ENCODE results near the gene VPS45.
"Not testable (repeated sequence)": the region's sequence is repeated elsewhere in the genome, so short reads cannot be mapped to it uniquely, and the experiment has no call there.

Gene VPS45, protein sequence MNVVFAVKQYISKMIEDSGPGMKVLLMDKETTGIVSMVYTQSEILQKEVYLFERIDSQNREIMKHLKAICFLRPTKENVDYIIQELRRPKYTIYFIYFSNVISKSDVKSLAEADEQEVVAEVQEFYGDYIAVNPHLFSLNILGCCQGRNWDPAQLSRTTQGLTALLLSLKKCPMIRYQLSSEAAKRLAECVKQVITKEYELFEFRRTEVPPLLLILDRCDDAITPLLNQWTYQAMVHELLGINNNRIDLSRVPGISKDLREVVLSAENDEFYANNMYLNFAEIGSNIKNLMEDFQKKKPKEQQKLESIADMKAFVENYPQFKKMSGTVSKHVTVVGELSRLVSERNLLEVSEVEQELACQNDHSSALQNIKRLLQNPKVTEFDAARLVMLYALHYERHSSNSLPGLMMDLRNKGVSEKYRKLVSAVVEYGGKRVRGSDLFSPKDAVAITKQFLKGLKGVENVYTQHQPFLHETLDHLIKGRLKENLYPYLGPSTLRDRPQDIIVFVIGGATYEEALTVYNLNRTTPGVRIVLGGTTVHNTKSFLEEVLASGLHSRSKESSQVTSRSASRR

DNA sequence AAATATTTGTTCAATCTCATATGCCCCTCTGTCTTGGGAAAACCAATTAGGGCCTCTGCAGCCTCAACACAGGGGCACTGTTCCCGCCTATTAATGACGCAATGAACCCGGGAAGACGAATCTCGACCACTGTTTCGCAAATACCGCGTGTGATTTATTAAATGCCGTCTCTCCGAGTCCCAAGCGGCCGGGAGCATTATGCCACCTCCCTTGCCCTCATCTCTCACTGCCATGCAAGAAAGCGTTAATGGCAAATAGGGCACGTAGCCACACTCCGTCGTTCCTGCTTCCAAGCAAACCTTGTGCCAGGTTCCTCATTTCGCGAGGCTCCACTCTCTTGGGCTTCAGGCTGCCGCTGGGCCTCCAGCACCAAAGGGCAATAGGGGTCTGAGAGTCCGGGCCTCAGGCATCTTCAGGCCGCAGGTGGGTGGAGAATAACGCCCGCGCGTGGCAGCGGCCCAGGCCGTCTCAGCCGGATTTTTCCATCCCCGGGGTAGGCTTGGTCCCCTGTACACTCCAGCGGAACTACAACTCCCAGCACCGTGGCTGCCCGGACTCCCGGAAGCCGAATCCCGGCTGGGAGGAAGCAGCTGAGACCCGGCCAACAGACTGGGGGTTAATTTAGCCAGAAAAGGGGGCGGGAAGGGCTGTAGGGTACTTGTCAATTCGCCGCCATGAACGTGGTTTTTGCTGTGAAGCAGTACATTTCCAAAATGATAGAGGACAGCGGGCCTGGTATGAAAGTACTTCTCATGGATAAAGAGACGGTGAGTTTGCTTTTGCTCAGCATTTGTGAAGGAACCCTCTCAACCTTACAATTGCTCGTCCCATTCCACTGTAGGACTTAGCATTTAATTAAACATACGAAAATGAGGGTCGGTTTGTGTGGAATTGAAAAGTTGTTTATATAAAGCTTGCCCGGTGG is at the start of gene VPS45:
Gene VPS45, plus strand, starts transcription at position 593 of the 925 bp plus-strand sequence. Its CDS starts 82 bp downstream, at position 675.
- DNase-seq, result peak; percentile 80

DNA sequence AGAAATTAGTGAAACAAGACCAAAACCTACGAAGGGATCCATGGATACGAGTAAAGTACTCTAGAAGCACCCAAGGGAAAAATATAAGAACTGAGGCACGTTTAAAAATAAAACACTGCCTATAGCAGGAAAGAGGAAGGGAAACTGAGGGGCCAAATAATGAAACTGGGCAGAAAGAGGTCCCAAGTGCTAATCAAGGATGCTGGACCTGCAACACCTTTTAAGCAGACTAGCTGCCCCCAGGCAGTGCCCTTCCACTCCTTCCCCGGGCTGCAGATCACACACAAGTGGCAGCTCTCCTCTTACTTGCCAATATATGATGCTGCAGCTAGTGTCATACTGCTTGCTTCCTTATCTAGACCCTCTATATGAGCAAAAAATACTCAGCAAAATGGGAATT is 49.4 kb upstream of the VPS45 start:
- no peak for DNase-seq

DNA sequence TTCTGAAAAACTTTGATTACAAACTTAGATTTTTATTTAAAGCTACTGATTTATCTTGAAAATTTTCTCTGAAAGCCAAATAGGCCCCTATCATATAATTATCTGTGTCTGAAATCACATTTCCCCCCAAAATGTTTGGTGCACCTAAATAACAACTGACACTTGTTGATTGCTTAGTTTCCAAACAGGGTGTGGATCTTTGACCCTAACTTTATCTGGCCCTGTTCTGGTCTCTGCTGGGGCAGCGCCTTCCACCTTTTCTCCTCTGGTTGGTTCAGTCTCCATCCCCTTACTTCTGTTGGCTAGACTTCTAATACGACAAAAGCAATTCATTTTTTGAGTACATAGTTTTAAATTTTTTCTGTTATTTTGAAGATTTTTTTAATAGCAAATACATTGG is 46.9 kb upstream of the VPS45 start:
- no peak for DNase-seq

DNA sequence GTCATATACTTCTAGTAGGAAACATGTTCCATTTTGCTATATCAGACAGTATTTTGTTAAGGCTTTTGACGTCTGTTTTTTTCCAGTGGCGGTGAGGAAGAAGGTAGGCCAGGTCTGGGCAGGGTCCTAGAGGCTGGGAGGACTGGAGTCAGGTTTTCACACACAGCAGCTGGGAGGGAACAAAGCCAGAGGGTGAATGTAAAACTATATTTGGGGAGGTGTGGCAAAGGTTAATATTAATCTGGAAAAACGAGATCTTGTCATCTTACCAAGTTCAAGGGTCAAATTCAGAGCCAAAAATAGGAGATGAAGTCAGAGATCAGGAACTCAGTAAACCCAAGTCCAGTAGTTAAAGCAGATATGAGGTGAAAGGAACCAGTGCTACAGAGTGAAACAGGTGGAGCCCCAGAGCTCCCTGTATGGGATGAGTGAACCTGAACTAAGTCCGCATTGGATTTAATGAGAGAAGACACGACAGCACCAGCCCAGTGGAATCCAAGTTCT is 46.3 kb upstream of the VPS45 start:
- no peak for DNase-seq

DNA sequence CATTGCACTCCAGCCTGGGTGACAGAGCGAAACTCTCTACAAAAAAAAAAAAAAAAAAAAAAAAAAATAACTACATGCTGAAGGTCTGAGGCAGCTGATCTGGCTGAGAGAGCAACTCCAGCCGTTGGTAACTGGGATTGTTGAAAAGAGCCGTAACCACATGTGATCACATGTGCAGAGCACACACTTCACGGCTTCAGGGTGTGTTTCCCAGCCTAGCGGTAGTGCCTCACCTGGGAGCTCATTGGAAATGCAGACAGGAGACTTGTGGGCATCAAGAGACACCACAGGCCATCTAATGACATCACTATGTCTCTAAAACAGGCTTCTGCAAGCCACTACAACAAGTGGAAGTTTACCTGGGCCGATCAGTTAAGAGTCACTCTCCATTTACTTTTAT is 45.2 kb upstream of the VPS45 start:
- DNase-seq, result peak; percentile 45

DNA sequence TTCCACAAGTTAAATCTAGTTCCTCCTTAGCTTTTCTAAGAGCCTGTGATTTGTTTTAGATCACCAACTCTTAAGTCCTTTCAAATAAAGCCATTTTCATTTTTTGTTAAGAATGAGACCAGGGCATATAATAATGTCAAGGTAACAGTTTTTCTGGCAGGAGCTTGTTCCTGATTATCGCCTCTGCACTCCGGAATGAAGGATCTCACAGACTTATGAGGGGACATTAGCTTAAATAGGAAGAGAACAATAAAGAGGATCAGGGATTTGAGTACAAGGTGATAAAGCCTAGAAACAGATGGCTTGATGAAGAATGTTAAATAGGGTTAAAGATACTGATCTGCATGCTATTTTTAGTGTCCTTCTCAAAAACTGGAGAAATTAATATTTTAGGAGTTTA is 43.4 kb upstream of the VPS45 start:
- no peak for DNase-seq

DNA sequence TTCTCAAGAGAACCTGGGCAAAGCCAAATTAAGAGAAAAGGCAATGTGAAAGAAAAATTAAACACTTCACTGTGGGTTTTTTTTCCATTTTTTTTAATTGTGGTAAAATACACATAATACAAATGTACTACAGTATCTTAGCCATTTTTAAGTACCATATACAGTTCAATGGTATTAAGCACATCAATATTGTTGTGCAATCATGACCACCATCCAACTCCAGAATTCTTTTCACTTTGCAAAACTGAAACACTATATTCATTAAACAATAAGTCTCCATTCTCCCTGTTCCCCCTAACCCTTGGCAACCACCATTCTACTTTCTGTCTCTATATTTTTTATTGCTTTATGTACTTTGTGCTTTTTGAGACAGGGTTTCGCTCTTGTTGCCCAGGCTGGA is 39.3 kb upstream of the VPS45 start:
- DNase-seq, result no peak

DNA sequence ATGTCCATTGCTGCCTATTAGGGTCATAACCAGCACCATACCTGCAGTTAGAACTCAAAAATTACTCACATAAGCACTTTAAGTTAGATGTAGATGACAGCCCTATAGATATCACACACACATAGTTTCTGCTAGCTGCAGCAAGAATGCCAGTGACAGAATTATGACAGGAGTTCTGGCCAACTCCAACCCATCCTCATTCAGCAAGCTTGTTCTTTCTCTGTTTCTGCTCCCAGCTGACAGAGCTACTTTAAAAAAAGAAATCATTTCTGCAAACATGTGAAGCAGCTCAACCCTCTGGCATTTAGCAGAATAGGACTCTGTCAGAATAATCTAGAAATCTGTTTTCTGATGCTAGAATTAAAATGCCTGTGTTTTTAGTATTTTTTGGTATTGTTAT is 33.2 kb upstream of the VPS45 start:
- DNase-seq, result no peak

DNA sequence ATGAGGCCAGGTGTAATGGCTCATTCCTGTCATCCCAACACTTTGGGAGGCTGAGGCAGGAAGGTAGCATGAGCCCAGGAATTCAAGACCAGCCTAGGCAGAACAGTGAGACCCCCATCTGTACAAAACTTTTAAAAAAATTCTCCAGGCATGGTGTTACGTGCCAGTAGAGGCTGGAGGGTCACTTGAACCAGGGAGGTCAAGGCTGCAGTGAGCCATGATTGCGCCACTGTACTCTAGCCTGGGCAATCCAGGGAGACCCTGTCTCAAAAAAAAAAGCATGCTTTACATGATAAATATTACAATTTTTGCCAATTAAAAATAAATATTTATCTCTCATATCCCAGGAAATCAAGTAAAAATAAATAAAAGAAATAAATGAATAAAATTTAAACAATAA is 17.6 kb upstream of the VPS45 start:
- no peak for DNase-seq

DNA sequence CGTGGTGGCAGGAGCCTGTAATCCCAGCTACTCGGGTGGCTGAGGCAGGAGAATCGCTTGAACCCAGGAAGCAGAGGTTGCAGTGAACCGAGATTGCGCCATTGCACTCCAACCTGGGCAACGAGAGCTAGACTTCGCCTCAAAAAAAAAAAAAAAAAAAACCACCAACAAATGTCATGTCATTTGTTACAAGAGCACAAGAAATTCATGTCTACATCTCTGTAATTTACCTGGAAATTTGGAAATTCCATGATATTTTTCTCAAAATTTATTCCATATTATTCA is 16.5 kb upstream of the VPS45 start:
- no peak for DNase-seq

DNA sequence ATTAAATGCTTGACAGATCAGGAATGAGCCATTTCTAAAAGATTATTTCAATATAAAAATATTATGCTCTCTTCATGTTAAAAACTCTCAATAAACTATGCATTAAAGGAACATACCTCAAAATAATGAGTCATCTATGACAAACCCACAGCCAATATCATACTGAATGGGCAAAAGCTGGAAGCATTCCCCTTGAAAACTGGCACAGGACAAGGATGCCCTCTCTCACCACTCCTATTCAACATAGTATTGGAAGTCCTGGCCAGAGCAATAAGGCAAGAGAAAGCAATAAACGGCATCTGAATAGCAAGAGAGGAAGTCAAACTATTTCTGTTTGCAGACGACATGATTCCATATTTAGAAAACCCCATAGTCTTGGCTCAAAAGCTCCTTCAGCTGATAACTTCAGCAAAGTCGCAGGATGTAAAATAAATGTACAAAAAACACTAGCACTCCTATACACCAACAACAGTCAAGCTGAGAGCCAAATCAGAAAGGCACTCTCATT is 15.6 kb upstream of the VPS45 start:
- DNase-seq, result not testable (repeated sequence)

DNA sequence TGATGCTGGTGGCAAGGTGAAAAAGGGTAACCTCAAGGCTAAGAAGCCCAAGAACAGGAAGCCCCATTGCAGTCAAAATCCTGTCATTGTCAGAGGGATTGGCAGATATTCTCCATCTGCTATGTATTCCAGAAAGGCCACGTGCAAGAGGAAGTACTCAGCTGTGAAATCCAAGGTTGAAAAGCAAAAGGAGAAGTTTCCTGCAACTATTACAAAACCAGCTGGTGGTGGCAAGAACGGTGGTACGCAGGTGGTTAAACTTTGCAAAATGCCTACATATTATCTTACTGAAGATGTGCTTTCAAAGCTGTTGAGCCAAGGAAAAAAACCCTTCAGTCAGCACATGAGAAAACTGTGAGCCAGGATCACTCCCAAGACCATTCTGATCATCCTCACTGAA is 13.7 kb upstream of the VPS45 start:
- DNase-seq, result no peak

DNA sequence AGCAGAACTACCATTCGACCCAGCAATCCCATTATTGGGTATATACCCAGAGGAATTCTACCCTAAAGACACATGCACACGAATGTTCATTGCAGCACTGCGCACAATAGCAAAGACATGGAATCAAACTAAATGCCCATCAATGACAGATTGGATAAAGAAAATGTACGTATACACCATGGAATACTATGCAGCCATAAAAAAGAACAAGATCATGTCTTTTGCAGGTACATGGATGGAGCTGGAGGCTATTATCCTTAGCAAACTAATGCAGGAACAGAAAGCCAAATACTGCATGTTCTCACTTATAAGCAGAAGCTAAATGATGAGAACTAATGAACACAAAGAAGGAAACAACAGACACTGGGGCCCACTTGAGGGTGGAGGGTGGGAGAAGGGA is 12.1 kb upstream of the VPS45 start:
- not testable (repeated sequence) for DNase-seq

DNA sequence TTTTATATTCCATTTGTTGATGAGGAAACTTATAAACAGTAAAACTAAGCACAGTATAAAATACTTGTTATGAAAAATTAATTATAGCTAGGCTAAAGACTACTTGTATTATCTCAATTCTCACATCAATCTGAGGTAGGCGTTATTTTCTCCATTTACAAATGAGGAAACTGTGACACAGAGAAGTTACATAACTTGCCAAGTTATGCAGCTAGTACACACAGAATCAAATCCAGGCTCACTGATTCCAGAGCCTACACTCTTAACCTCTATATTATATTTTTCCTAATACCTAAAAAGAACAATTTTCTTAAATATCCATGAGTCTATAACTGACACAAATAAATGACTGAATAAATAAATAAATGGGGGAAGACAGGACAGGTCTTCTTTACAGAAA is 11.2 kb upstream of the VPS45 start:
- DNase-seq, result no peak

DNA sequence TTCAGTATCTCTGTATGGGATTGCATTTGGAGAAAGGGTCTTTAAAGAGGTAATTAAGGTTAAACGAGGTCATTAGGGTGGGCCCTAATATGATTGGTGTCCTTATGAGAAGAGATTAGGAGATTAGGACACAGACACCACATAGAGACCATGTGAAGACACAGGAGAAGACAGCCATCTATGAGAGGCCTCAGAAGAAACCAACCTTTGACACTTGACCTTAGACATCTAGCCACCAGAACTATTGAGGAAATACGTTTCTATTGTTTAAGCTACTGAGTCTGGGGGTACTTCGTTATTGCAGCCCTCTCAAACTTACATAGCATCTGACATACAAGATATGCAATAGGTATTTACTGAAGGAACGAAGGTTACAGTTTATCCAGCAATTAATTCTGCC is 7.3 kb upstream of the VPS45 start:
- DNase-seq, result no peak

DNA sequence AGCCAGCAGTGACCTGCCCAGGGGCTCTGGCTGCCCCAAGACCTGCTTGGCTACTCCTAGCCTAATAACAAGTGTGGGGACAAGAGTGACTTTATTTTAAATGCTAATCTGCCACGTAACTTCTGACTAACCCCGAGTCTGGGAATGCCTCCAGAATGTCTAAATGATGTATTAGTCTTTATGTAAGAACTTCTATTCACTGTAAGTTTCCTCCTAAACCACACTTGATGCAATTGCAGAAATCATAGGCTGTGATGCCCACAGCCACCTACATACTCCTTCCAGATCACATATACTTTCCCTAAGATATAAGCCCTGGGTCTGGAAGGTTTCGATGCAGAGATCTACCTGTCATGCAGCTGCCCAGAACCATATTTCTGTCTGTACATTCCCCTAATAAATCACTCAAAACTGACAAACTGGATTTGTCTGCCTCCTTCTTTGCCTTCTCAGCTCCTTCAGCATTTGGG is 5.9 kb upstream of the VPS45 start:
- no peak for DNase-seq

DNA sequence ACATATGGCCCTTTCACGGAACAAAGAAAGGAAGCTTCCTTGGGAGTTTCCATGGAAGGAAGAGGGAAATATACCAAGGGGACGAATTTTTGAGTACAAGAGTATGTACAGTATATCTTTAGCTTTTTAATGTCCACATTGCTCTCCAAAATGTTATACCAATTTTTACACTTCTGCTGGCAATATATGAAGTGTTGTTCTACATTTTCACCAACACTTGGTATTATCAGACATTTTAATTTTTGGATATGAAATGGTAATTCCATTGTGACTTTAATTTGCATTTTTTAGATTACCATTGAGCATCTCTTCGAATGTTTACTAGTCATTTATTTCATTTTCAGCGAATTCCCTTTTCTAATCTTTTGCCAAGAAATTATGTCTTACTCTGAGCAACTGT is 5.5 kb upstream of the VPS45 start:
- no peak for DNase-seq

DNA sequence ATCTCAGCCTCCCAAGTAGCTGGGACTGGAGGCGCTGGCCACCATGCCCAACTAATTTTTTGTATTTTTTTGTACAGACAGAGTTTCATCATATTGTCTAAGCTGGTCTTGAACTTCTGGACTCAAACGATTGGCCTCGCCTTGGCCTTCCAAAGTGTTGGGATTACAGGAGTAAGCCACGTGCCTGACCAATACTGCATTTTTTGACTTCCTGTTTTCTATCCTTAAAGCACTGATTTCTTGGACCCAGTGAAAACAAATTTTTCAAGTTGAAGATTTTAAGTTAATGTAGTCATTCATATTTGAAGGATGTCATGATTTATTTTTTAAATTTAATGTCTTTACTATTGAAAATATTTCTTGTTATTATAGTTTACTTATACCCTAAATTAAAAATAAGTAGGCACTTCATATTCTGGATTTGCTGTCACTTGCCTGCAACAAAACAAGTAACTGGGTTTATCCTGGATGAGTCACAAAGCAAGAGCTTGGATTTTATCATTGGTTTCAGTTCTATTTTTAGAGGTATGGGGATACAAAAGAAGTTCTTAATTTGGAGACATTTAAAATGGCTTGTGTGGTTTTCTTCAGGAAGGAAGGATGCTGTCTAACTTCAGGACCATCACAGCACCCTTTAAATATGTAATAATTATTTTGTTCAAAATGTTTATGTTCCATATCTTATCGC is 2.2 kb upstream of the VPS45 start:
- DNase-seq, result no peak

DNA sequence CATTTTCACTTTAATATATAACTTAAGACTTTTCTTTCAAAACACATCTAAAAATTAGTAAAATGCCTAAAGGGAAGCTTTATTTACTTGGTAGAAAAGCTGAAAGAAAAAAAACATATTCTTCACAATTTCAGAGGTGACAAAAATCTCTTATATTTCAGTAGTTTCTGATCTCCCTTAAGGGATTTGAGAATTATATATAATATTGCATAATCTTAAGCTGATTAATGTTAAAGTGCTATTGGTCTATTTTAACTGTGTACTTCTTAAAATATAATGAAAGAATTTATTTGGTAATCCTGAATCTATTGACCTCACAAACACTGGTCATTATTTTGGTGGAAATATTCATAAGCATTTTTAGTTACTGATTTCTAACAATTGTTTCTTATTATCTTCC is 1.2 kb upstream of the VPS45 start:
- no peak for DNase-seq

DNA sequence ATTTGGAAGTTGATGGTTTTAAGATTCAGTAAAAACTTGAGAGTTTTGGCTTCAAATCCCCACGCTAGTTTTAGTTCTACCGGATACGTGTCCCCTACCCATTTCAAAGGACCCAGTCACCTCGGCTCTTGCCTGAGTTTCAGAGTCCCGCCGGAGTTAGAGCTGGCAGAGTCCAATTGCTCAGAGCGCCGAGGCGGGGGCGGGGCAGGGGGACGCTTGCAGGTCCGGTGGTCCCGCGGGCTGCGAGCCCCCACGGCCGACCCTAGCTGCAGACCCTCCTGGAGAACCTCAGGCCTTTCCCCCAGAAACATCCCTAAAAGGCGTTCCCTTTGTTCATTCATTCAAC is 765 bp upstream of the VPS45 start:
- DNase-seq, result no peak

DNA sequence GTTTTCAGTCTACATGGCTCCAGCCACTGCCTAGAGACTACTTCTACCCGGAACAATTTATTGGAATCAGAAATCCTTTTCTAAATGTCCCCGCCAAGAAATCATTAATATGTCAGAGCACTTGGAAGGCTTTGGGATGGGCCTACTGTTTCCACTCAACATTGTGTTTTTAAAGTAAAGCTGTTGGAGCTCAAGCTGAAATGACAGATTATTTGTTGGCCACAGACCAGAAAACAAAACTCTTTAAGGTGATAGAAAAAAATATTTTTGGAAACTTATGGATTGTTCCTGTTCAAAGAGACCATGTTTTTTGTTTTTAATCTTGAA is 496 bp downstream of the VPS45 start:
- no peak for DNase-seq

DNA sequence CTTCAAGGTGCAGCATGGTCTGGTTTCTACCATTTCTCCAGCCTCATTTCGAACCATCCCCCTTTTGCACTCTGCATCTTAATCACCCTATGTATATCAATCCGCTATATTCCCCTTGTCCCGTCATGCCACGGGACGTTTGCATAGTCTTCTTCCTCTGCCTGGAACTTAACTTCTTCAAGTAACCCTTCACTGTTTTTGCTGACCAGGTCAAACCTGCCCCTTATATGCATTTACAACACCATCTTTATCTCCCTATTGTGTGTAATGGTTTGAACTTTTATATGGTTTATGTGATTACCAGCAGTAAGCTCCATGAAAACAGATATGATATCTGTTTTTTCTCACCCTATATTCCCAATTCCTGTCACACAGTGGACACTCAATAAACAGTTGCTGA is 2.3 kb downstream of the VPS45 start:
- no peak for DNase-seq

DNA sequence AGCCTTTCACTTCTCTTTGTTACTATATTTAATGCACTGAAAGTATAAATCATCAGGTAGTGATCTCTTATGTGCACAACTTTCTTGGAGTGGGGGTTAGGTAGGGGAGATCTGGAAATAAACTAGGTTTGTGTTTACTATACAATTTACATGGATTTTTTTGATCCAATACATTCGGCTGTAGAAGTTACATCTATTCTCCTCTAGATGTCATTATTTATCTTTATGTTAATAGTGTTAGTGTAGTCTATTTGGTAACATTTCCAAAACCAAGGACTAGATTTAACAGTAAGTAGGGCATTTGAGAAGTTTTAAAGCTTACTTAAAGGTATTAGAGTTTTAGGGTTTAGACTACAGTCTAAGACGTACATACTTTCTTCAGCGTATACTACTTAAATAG is 5.4 kb downstream of the VPS45 start:
- DNase-seq, result no peak
